Fibroblast of mammary gland (primary cell): ENCODE data around the gene OSBP.

Experiments
- DNase-seq: peaks from one replicate; pipeline ENCODE4 v3.0.0-alpha.2; 2010; ENCODE audit warnings: low read depth
- H3K4me3 ChIP-seq: 2 replicates; pipeline ENCODE4 v1.5.1; 2011; ENCODE audit warnings: low read depth, mild to moderate bottlenecking, low read length, moderate library complexity; ENCODE audit not compliant: control insufficient read depth
- CTCF ChIP-seq: conservative IDR thresholded peaks from 2 replicates; pipeline ENCODE4 v1.5.1; 2011; ENCODE audit warnings: low read depth, low read length, inconsistent platforms; ENCODE audit not compliant: control insufficient read depth, insufficient read depth

OSBP gene

GRCh38 chr11:59615637-59616395, at the start of gene OSBP:
TSS of gene OSBP (minus strand) at chr11:59615774. CDS start at chr11:59615664, 110 bp downstream.
- peak; percentile 100 for DNase-seq
- H3K4me3 ChIP-seq = peak within 1 kb of the TSS; percentile 92
- no peak for TF ChIP-seq CTCF

- no peak for DNase-seq
- H3K4me3 ChIP-seq = no peak overlapping the region
- no peak for TF ChIP-seq CTCF
These were observed 45.0 kb upstream of the OSBP start for GRCh38 chr11:59660621-59661020.

GRCh38 chr11:59659981-59660380, 44.4 kb upstream of the OSBP start:
- DNase-seq = no peak
- no peak for TF ChIP-seq CTCF
- no peak overlapping the region for H3K4me3 ChIP-seq

GRCh38 chr11:59658036-59658435, 42.5 kb upstream of the OSBP start:
- DNase-seq = no peak
- H3K4me3 ChIP-seq = no peak overlapping the region
- no peak for TF ChIP-seq CTCF

GRCh38 chr11:59654893-59655292, 39.3 kb upstream of the OSBP start:
- no peak for TF ChIP-seq CTCF
- H3K4me3 ChIP-seq = no peak overlapping the region
- DNase-seq = no peak

- no peak for TF ChIP-seq CTCF
- H3K4me3 ChIP-seq = no peak overlapping the region
- DNase-seq = no peak
These were observed 31.8 kb upstream of the OSBP start for GRCh38 chr11:59647245-59647980.
